GM19455 (cell line): ENCODE results near the gene ECSIT.
"Not testable (repeated sequence)": the region's sequence is repeated elsewhere in the genome, so short reads cannot be mapped to it uniquely, and the experiment has no call there.

Source experiments
- ATAC-seq: cut with Tn5 transposase; IDR thresholded peaks from one replicate; pipeline ENCODE4 v1.9.1; 2021; ENCODE audit not compliant: unreplicated experiment

The ECSIT gene

GRCh38 chr19:11478167-11479089 lies 50.5 kb downstream of the ECSIT start:
- no peak for ATAC-seq

GRCh38 chr19:11475861-11476260 lies 53.1 kb downstream of the ECSIT start:
- no peak for ATAC-seq

GRCh38 chr19:11475343-11475742 lies 53.6 kb downstream of the ECSIT start:
- not testable (repeated sequence) for ATAC-seq

GRCh38 chr19:11473725-11474124 lies 55.2 kb downstream of the ECSIT start:
- no peak for ATAC-seq

- not testable (repeated sequence) for ATAC-seq
Measured at GRCh38 chr19:11468266-11468845, 60.6 kb downstream of the ECSIT start.

- no peak for ATAC-seq
Measured at GRCh38 chr19:11465600-11465999, 63.3 kb downstream of the ECSIT start.

GRCh38 chr19:11464333-11465265 lies 64.3 kb downstream of the ECSIT start:
- no peak for ATAC-seq

GRCh38 chr19:11463391-11463790 lies 65.5 kb downstream of the ECSIT start:
- ATAC-seq: no peak

GRCh38 chr19:11461453-11461852 lies 67.5 kb downstream of the ECSIT start:
- no peak for ATAC-seq

- ATAC-seq: no peak
Measured at GRCh38 chr19:11460207-11460606, 68.7 kb downstream of the ECSIT start.

GRCh38 chr19:11458912-11459311 lies 70.0 kb downstream of the ECSIT start:
- not testable (repeated sequence) for ATAC-seq

GRCh38 chr19:11458236-11458900 lies 70.6 kb downstream of the ECSIT start:
- no peak for ATAC-seq

- no peak for ATAC-seq
Measured at GRCh38 chr19:11457831-11458230, 71.1 kb downstream of the ECSIT start.

- no peak for ATAC-seq
Measured at GRCh38 chr19:11457115-11457514, 71.8 kb downstream of the ECSIT start.

- ATAC-seq: no peak
Measured at GRCh38 chr19:11456659-11457058, 72.3 kb downstream of the ECSIT start.
